Measurements from ENCODE around the gene RNF39.
"Not testable (repeated sequence)": the region's sequence is repeated elsewhere in the genome, so short reads cannot be mapped to it uniquely, and the experiment has no call there.

The RNF39 gene, protein sequence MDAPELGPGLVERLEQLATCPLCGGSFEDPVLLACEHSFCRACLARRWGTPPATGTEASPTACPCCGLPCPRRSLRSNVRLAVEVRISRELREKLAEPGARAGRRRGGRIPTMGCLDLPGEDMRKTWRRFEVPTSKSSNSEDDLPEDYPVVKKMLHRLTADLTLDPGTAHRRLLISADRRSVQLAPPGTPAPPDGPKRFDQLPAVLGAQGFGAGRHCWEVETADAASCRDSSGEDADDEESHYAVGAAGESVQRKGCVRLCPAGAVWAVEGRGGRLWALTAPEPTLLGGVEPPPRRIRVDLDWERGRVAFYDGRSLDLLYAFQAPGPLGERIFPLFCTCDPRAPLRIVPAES

GRCh38 chr6:30075094-30075789 lies at the start of gene RNF39:
RNF39 (minus strand) TSS chr6:30075769; CDS start chr6:30075585, 184 bp downstream.
- no peak within 1 kb of the TSS for H3K4me3 ChIP-seq (ENCODE audit: low read depth, low read length)
- TF ChIP-seq, protein P1, sequence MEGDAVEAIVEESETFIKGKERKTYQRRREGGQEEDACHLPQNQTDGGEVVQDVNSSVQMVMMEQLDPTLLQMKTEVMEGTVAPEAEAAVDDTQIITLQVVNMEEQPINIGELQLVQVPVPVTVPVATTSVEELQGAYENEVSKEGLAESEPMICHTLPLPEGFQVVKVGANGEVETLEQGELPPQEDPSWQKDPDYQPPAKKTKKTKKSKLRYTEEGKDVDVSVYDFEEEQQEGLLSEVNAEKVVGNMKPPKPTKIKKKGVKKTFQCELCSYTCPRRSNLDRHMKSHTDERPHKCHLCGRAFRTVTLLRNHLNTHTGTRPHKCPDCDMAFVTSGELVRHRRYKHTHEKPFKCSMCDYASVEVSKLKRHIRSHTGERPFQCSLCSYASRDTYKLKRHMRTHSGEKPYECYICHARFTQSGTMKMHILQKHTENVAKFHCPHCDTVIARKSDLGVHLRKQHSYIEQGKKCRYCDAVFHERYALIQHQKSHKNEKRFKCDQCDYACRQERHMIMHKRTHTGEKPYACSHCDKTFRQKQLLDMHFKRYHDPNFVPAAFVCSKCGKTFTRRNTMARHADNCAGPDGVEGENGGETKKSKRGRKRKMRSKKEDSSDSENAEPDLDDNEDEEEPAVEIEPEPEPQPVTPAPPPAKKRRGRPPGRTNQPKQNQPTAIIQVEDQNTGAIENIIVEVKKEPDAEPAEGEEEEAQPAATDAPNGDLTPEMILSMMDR (IDR thresholded peaks at IDR 0.05; ENCODE audit: low read depth, low read length, missing control alignments): no peak
- no peak for DNase-seq (ENCODE audit: low read depth)

GRCh38 chr6:30122515-30122914 lies 46.9 kb upstream of the RNF39 start:
- no peak overlapping the region for H3K4me3 ChIP-seq (ENCODE audit: low read depth, low read length)
- DNase-seq (ENCODE audit: low read depth): no peak
- TF ChIP-seq, protein P1 (IDR thresholded peaks at IDR 0.05; ENCODE audit: low read depth, low read length, missing control alignments): no peak

DNA sequence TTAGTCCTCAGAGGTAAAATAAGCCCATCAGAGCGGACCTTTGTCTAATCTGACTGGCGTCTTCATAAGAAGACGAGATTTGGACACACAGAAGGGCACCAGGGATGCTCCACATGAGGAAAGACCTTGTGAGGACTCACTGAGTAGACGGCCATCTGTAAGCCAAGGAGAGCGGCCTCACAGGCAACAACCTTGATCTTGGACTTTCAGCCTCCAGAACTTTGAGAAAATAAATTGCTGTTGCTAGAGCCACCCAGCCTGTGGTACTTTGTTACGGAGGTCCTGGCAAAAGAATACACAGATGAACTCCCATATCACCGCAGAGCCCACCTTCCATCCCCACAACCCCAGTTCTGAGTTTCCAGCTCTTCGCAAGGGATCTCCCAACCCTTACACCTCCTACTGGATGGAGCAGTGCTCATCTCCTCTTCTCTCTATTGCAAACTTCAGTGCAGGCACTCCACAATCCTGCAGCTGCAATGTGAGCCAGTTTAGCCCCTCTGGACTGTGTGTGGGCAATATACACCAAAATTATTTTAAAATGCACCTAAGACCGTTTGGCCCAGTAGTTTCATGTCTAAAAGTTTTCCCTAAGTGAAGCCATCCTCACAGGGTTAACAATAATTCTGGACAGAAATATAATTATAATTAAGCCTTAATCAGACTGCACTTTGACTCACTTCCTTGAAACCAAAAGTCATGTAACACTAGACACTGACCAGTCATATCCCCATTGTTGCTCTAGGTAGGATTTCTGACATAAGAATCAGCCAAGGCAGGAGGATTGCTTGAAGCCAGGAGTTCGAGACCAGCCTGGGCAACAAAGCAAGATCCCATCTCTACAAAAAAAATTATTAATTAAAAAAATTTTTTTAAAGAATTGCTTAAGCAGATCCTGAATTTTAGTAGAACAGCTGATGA lies 46.1 kb upstream of the RNF39 start:
- H3K4me3 ChIP-seq (ENCODE audit: low read depth, low read length): no peak overlapping the region
- no peak for DNase-seq (ENCODE audit: low read depth)
- TF ChIP-seq, protein P1 (IDR thresholded peaks at IDR 0.05; ENCODE audit: low read depth, low read length, missing control alignments): no peak

GRCh38 chr6:30118691-30119090 lies 43.1 kb upstream of the RNF39 start:
- not testable (repeated sequence) for DNase-seq (ENCODE audit: low read depth); H3K4me3 ChIP-seq (ENCODE audit: low read depth, low read length)

- H3K4me3 ChIP-seq (ENCODE audit: low read depth, low read length): no peak overlapping the region
- no peak for DNase-seq (ENCODE audit: low read depth)
- TF ChIP-seq, protein P1 (IDR thresholded peaks at IDR 0.05; ENCODE audit: low read depth, low read length, missing control alignments): peak; percentile 16
Measured at GRCh38 chr6:30116724-30117123, 41.2 kb upstream of the RNF39 start.

- H3K4me3 ChIP-seq (ENCODE audit: low read depth, low read length): no peak overlapping the region
- no peak for DNase-seq (ENCODE audit: low read depth)
- TF ChIP-seq, protein P1 (IDR thresholded peaks at IDR 0.05; ENCODE audit: low read depth, low read length, missing control alignments): no peak
Measured at GRCh38 chr6:30113841-30114240, 38.3 kb upstream of the RNF39 start.

Data from GM12864 (cell line).